ENCODE results near the gene ATR. TPM values are rescaled to one million over a fixed set of nuclear protein-coding genes. Genes with fewer than 3 reads are reported as not detected.

ATR gene
- total and polyA plus RNA-seq, 7 donors, result 3.0 to 26.1 (median 15.2) TPM

- Histone ChIP-seq H3K27ac (peak overlapping the region in 1 of 4 donors; percentile 37), H3K36me3 (peaks cover 0 to 62% (median 4%) of the 10 kb centered on the region in 4 donors), H3K9me3 (peaks cover 0 to 5% (median 1%) of the 10 kb centered on the region in 4 donors), H3K4me1 (peaks cover 0 to 4% (median 0%) of the 10 kb centered on the region in 4 donors), H3K4me3 (no peak overlapping the region), H3K27me3 (no peaks in the 10 kb centered on the region)
- TF ChIP-seq EP300 (IDR thresholded peaks at IDR 0.05), result no peak
- TF ChIP-seq POLR2A (IDR thresholded peaks at IDR 0.05), result no peak
- peak in 1 of 4 donors; percentile 28 for TF ChIP-seq POLR2AphosphoS5 (IDR thresholded peaks at IDR 0.05)
- intact Hi-C loops (cut with DNase I), result no loop called here
- DNase-seq, result no peak
- WGBS, 2 donors, result 57 to 63% methylated on average over 2 of the region's 2 CpGs
Observed at GRCh38 chr3:142498397-142499180, 79.9 kb downstream of the ATR start.

DNA sequence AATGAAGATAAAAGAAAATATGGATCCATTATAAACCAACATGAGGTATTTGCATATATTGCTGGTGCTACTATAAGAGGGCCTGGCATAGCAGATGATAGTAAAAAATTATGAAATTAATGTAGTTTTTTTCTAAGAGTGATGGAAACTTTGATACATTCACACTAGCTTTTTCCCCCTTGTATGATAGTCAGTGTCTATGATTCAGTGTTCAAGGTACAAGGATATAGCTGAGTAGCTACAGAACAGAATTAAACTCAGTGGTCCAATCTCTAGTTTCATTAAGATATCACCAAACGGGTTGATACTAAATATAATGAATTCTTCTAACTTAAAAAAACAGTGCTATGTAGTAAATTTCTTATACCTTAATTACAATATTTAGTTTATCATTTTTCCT lies 80.8 kb downstream of the ATR start:
- H3K27ac ChIP-seq, result no peak overlapping the region
- H3K36me3 ChIP-seq, result peaks cover 0 to 66% (median 6%) of the 10 kb centered on the region in 4 donors

GRCh38 chr3:142495103-142495502 lies 83.4 kb downstream of the ATR start:
- intact Hi-C loops (cut with DNase I), result no loop called here
- 88 to 98% methylated on average over 3 of the region's 3 CpGs for WGBS, 2 donors
- no peaks in the 10 kb centered on the region for H3K27me3 ChIP-seq
- no peak overlapping the region for H3K27ac ChIP-seq
- H3K4me3 ChIP-seq, result no peak overlapping the region
- TF ChIP-seq POLR2A (IDR thresholded peaks at IDR 0.05) (no peak), CTCF (IDR thresholded peaks at IDR 0.05) (no peak), POLR2AphosphoS5 (IDR thresholded peaks at IDR 0.05) (no peak), EP300 (IDR thresholded peaks at IDR 0.05) (no peak)
- H3K4me1 ChIP-seq, result no peaks in the 10 kb centered on the region
- H3K36me3 ChIP-seq, result peaks cover 0 to 84% (median 11%) of the 10 kb centered on the region in 4 donors
- H3K9me3 ChIP-seq, result no peaks in the 10 kb centered on the region
- DNase-seq, result no peak

More for the DNA sequence above, 80.8 kb downstream of the ATR start:
- Histone ChIP-seq H3K9me3 (peaks cover 0 to 5% (median 1%) of the 10 kb centered on the region in 4 donors), H3K4me3 (no peak overlapping the region), H3K27me3 (no peaks in the 10 kb centered on the region), H3K4me1 (peaks cover 0 to 4% (median 0%) of the 10 kb centered on the region in 4 donors)
- intact Hi-C loops (cut with DNase I), result no loop called here
- 82 to 90% methylated on average over 1 of the region's 1 CpG for WGBS, 2 donors
- TF ChIP-seq POLR2AphosphoS5 (IDR thresholded peaks at IDR 0.05) (no peak), POLR2A (IDR thresholded peaks at IDR 0.05) (no peak), CTCF (IDR thresholded peaks at IDR 0.05) (no peak), EP300 (IDR thresholded peaks at IDR 0.05) (no peak)
- no peak for DNase-seq

- H3K9me3 ChIP-seq, result no peaks in the 10 kb centered on the region
- no peaks in the 10 kb centered on the region for H3K27me3 ChIP-seq
- no peak overlapping the region for H3K4me3 ChIP-seq
- TF ChIP-seq EP300 (IDR thresholded peaks at IDR 0.05) (no peak), POLR2A (IDR thresholded peaks at IDR 0.05) (no peak), CTCF (IDR thresholded peaks at IDR 0.05) (no peak), POLR2AphosphoS5 (IDR thresholded peaks at IDR 0.05) (no peak)
- WGBS, 2 donors, result 97% methylated on average over 2 of the region's 2 CpGs
- peaks cover 0 to 91% (median 15%) of the 10 kb centered on the region in 4 donors for H3K36me3 ChIP-seq
- H3K4me1 ChIP-seq, result no peaks in the 10 kb centered on the region
- no peak overlapping the region for H3K27ac ChIP-seq
- no peak for DNase-seq
- intact Hi-C loops (cut with DNase I), result no loop called here
Observed at GRCh38 chr3:142492184-142492583, 86.3 kb downstream of the ATR start.

- no peaks in the 10 kb centered on the region for H3K9me3 ChIP-seq
- intact Hi-C loops (cut with DNase I), result no loop called here
- peaks cover 0 to 85% (median 17%) of the 10 kb centered on the region in 4 donors for H3K36me3 ChIP-seq
- no peak overlapping the region for H3K27ac ChIP-seq
- H3K4me1 ChIP-seq, result no peaks in the 10 kb centered on the region
- DNase-seq, result no peak
- no peak overlapping the region for H3K4me3 ChIP-seq
- TF ChIP-seq POLR2AphosphoS5 (IDR thresholded peaks at IDR 0.05), result no peak
- no peak for TF ChIP-seq EP300 (IDR thresholded peaks at IDR 0.05)
- TF ChIP-seq CTCF (IDR thresholded peaks at IDR 0.05), result no peak
- TF ChIP-seq POLR2A (IDR thresholded peaks at IDR 0.05), result no peak
- 97 to 99% methylated on average over 5 of the region's 5 CpGs for WGBS, 2 donors
- no peaks in the 10 kb centered on the region for H3K27me3 ChIP-seq
Observed at GRCh38 chr3:142489572-142490323, 88.8 kb downstream of the ATR start.
